ENCODE results near the gene ANKS1B.
"Not testable (repeated sequence)": the region's sequence is repeated elsewhere in the genome, so short reads cannot be mapped to it uniquely, and the experiment has no call there.

ANKS1B gene

DNA sequence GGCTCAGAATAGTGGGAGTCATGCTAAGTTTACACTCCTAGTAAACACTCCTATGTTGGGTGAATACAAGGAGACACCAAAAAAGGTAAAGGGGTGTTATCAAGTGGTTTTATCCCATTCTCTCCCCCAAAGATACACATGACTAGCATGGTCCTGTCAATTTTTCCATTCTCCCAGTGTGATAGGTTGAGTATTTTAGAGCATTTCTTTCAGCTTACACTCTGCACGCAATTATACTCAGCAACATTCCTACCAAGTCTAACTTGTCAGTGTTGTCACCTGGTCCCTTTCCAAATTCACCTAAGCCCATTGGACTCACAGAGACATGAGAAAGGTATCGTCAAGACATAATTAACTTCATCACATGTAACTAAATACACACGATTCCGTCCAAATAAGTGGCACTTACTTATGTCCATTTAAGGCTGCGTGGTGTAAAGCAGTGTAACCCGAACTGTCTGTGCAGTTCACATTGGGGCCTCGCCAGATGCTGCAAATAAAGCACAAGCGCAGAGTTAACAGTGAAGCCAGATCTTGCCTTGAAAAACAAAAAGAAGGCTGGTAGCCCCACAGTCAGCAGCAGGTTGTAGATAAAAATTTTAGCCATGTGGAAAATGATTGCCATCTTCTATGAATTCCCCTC is 159.7 kb downstream of the ANKS1B start:
- Histone ChIP-seq H3K4me3 (ENCODE audit: low read length in 2 of 2) (no peak overlapping the region), H3K27ac (ENCODE audit: low read depth in 2 of 2, low read length in 2 of 2) (no peak overlapping the region)

DNA sequence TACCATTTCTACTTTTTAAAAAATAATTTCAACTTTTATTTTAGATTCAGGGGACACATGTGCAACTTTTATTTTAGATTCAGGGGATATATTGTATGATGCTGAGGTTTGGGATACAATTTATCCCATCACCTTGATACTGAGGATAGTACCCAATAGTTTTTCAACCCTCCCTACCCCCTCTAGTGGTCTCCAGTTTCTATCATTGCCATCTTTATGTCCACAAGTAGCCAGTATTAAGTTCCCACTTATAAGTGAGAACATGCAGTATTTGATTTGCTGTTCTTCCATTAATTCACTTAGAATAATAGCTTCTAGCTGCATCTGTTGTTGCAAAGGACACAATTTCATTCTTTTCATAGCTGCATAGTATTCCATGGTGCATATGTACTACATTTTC is 162.5 kb downstream of the ANKS1B start:
- H3K9ac ChIP-seq (ENCODE audit: low read depth in 1 of 2, low read length in 2 of 2), result no peak overlapping the region
- no peaks in the 10 kb centered on the region for H3K36me3 ChIP-seq (ENCODE audit: control insufficient read depth in 2 of 2, insufficient read depth in 2 of 2, low read length in 2 of 2)
- no peaks in the 10 kb centered on the region for H3K4me1 ChIP-seq (ENCODE audit: control insufficient read depth in 2 of 2, insufficient read depth in 2 of 2, low read length in 2 of 2)
- no peak overlapping the region for H3K4me3 ChIP-seq (ENCODE audit: low read length in 2 of 2)
- H3K27ac ChIP-seq (ENCODE audit: low read depth in 2 of 2, low read length in 2 of 2), result no peak overlapping the region
- H3K9me3 ChIP-seq (ENCODE audit: control insufficient read depth in 2 of 2, low read length in 2 of 2), result no peaks in the 10 kb centered on the region
- no peaks in the 10 kb centered on the region for H3K27me3 ChIP-seq (ENCODE audit: control insufficient read depth in 2 of 2, insufficient read depth in 2 of 2, low read length in 2 of 2)

More for the DNA sequence above, 159.7 kb downstream of the ANKS1B start:
- no peaks in the 10 kb centered on the region for H3K36me3 ChIP-seq (ENCODE audit: control insufficient read depth in 2 of 2, insufficient read depth in 2 of 2, low read length in 2 of 2)
- no peak overlapping the region for H3K9ac ChIP-seq (ENCODE audit: low read depth in 1 of 2, low read length in 2 of 2)
- H3K4me1 ChIP-seq (ENCODE audit: control insufficient read depth in 2 of 2, insufficient read depth in 2 of 2, low read length in 2 of 2), result no peaks in the 10 kb centered on the region
- H3K9me3 ChIP-seq (ENCODE audit: control insufficient read depth in 2 of 2, low read length in 2 of 2), result no peaks in the 10 kb centered on the region
- no peaks in the 10 kb centered on the region for H3K27me3 ChIP-seq (ENCODE audit: control insufficient read depth in 2 of 2, insufficient read depth in 2 of 2, low read length in 2 of 2)

- no peak overlapping the region for H3K4me3 ChIP-seq (ENCODE audit: low read length in 2 of 2)
- H3K9ac ChIP-seq (ENCODE audit: low read depth in 1 of 2, low read length in 2 of 2), result no peak overlapping the region
- H3K4me1 ChIP-seq (ENCODE audit: control insufficient read depth in 2 of 2, insufficient read depth in 2 of 2, low read length in 2 of 2), result no peaks in the 10 kb centered on the region
- no peaks in the 10 kb centered on the region for H3K9me3 ChIP-seq (ENCODE audit: control insufficient read depth in 2 of 2, low read length in 2 of 2)
- no peaks in the 10 kb centered on the region for H3K27me3 ChIP-seq (ENCODE audit: control insufficient read depth in 2 of 2, insufficient read depth in 2 of 2, low read length in 2 of 2)
- no peak overlapping the region for H3K27ac ChIP-seq (ENCODE audit: low read depth in 2 of 2, low read length in 2 of 2)
- H3K36me3 ChIP-seq (ENCODE audit: control insufficient read depth in 2 of 2, insufficient read depth in 2 of 2, low read length in 2 of 2), result no peaks in the 10 kb centered on the region
Measured at GRCh38 chr12:99810718-99811593, 173.8 kb downstream of the ANKS1B start.

DNA sequence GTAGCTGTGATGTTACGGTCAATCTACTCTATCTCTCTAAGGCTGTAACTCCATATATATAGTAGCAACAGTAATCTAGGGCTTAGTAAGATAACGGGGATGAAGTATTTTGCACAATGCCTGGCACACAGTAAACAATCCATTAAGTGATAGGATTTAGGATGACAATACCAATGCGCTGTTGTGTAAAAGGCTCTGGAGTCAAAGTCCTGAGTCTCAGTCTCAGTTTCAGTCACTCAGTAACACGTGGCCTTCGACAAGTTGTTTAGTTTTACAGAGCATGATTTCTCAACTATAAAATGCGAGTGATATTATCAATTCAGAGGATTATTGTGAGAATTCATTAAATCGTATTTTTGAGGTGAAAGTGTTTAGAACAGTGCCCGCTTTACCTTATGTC is 174.8 kb downstream of the ANKS1B start:
- Histone ChIP-seq H3K36me3 (ENCODE audit: control insufficient read depth in 2 of 2, insufficient read depth in 2 of 2, low read length in 2 of 2) (no peaks in the 10 kb centered on the region), H3K4me3 (ENCODE audit: low read length in 2 of 2) (no peak overlapping the region), H3K4me1 (ENCODE audit: control insufficient read depth in 2 of 2, insufficient read depth in 2 of 2, low read length in 2 of 2) (no peaks in the 10 kb centered on the region), H3K27ac (ENCODE audit: low read depth in 2 of 2, low read length in 2 of 2) (no peak overlapping the region), H3K9me3 (ENCODE audit: control insufficient read depth in 2 of 2, low read length in 2 of 2) (no peaks in the 10 kb centered on the region), H3K9ac (ENCODE audit: low read depth in 1 of 2, low read length in 2 of 2) (no peak overlapping the region), H3K27me3 (ENCODE audit: control insufficient read depth in 2 of 2, insufficient read depth in 2 of 2, low read length in 2 of 2) (no peaks in the 10 kb centered on the region)

- Histone ChIP-seq H3K27ac (ENCODE audit: low read depth in 2 of 2, low read length in 2 of 2) (no peak overlapping the region), H3K4me1 (ENCODE audit: control insufficient read depth in 2 of 2, insufficient read depth in 2 of 2, low read length in 2 of 2) (no peaks in the 10 kb centered on the region), H3K27me3 (ENCODE audit: control insufficient read depth in 2 of 2, insufficient read depth in 2 of 2, low read length in 2 of 2) (no peaks in the 10 kb centered on the region), H3K9ac (ENCODE audit: low read depth in 1 of 2, low read length in 2 of 2) (no peak overlapping the region), H3K9me3 (ENCODE audit: control insufficient read depth in 2 of 2, low read length in 2 of 2) (no peaks in the 10 kb centered on the region), H3K36me3 (ENCODE audit: control insufficient read depth in 2 of 2, insufficient read depth in 2 of 2, low read length in 2 of 2) (no peaks in the 10 kb centered on the region), H3K4me3 (ENCODE audit: low read length in 2 of 2) (no peak overlapping the region)
Measured at GRCh38 chr12:99806304-99806703, 178.4 kb downstream of the ANKS1B start.

DNA sequence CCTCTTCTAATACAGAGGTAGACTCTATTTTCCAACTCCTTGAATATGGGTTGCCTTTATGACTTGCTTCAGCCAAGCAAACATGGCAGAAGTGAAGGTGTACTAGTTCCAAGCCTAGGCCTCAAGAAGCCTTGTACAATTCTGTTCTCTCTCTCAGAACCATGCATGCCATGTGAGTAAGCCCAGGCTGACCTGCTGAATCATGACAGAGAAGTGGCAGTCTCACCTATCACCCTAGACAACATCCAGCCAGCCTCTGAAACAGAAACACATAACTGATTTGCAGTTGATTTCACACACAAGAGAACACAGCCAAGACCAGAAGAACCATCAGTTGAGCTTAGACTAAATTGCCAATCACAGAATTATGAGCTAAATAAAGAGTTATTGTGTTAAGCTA is 180.0 kb downstream of the ANKS1B start:
- H3K4me3 ChIP-seq (ENCODE audit: low read length in 2 of 2), result no peak overlapping the region
- no peak overlapping the region for H3K9ac ChIP-seq (ENCODE audit: low read depth in 1 of 2, low read length in 2 of 2)
- no peaks in the 10 kb centered on the region for H3K4me1 ChIP-seq (ENCODE audit: control insufficient read depth in 2 of 2, insufficient read depth in 2 of 2, low read length in 2 of 2)
- no peaks in the 10 kb centered on the region for H3K36me3 ChIP-seq (ENCODE audit: control insufficient read depth in 2 of 2, insufficient read depth in 2 of 2, low read length in 2 of 2)
- H3K27me3 ChIP-seq (ENCODE audit: control insufficient read depth in 2 of 2, insufficient read depth in 2 of 2, low read length in 2 of 2), result no peaks in the 10 kb centered on the region
- no peak overlapping the region for H3K27ac ChIP-seq (ENCODE audit: low read depth in 2 of 2, low read length in 2 of 2)
- H3K9me3 ChIP-seq (ENCODE audit: control insufficient read depth in 2 of 2, low read length in 2 of 2), result no peaks in the 10 kb centered on the region

GRCh38 chr12:99800605-99801004 is 184.1 kb downstream of the ANKS1B start:
- no peak overlapping the region for H3K27ac ChIP-seq (ENCODE audit: low read depth in 2 of 2, low read length in 2 of 2)
- H3K27me3 ChIP-seq (ENCODE audit: control insufficient read depth in 2 of 2, insufficient read depth in 2 of 2, low read length in 2 of 2), result no peaks in the 10 kb centered on the region
- H3K4me3 ChIP-seq (ENCODE audit: low read length in 2 of 2), result no peak overlapping the region
- no peaks in the 10 kb centered on the region for H3K9me3 ChIP-seq (ENCODE audit: control insufficient read depth in 2 of 2, low read length in 2 of 2)
- H3K9ac ChIP-seq (ENCODE audit: low read depth in 1 of 2, low read length in 2 of 2), result no peak overlapping the region
- H3K4me1 ChIP-seq (ENCODE audit: control insufficient read depth in 2 of 2, insufficient read depth in 2 of 2, low read length in 2 of 2), result no peaks in the 10 kb centered on the region
- H3K36me3 ChIP-seq (ENCODE audit: control insufficient read depth in 2 of 2, insufficient read depth in 2 of 2, low read length in 2 of 2), result no peaks in the 10 kb centered on the region

DNA sequence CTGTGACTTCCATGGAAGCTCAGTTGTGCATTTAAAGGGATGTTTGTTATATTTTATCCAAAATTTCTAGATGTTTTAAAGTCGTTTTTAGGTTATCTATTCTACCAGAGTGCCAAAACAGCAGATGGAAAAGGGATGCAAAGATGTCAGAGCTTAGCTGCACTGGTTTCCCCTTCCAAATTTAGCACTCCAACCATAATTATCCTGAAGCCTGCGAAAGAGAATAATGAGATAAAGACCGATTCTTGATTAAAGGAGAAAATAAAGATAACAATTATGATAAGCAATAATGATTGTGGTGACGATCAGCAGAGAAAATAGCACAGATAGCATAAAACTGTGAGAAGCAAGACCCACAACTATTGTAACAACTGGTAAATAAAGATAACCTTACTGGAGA is 186.8 kb downstream of the ANKS1B start:
- not testable (repeated sequence) for H3K4me1 ChIP-seq (ENCODE audit: control insufficient read depth in 2 of 2, insufficient read depth in 2 of 2, low read length in 2 of 2); H3K27me3 ChIP-seq (ENCODE audit: control insufficient read depth in 2 of 2, insufficient read depth in 2 of 2, low read length in 2 of 2); H3K9me3 ChIP-seq (ENCODE audit: control insufficient read depth in 2 of 2, low read length in 2 of 2); H3K4me3 ChIP-seq (ENCODE audit: low read length in 2 of 2); H3K9ac ChIP-seq (ENCODE audit: low read depth in 1 of 2, low read length in 2 of 2); H3K27ac ChIP-seq (ENCODE audit: low read depth in 2 of 2, low read length in 2 of 2); H3K36me3 ChIP-seq (ENCODE audit: control insufficient read depth in 2 of 2, insufficient read depth in 2 of 2, low read length in 2 of 2)

DNA sequence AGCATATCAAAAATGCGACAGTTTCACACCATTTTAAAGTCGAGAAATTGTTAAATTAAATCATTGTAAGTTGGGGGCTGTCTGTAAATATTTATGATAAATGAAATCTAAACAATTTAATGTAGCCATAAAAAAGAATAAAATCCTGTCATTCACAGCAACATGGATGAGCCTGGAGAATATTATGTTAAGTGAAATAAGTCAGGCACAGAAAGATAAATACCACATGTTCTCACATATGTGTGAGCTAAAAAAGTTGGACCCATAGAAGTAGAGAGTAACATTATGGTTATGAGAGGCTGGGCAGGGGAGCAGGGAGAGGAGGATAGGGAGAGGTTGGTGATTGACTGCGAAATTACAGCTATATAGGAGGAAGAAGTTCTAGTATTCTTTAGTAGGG is 201.3 kb downstream of the ANKS1B start:
- no peaks in the 10 kb centered on the region for H3K27me3 ChIP-seq (ENCODE audit: control insufficient read depth in 2 of 2, insufficient read depth in 2 of 2, low read length in 2 of 2)
- no peaks in the 10 kb centered on the region for H3K4me1 ChIP-seq (ENCODE audit: control insufficient read depth in 2 of 2, insufficient read depth in 2 of 2, low read length in 2 of 2)
- no peaks in the 10 kb centered on the region for H3K9me3 ChIP-seq (ENCODE audit: control insufficient read depth in 2 of 2, low read length in 2 of 2)
- no peak overlapping the region for H3K9ac ChIP-seq (ENCODE audit: low read depth in 1 of 2, low read length in 2 of 2)
- no peaks in the 10 kb centered on the region for H3K36me3 ChIP-seq (ENCODE audit: control insufficient read depth in 2 of 2, insufficient read depth in 2 of 2, low read length in 2 of 2)
- no peak overlapping the region for H3K4me3 ChIP-seq (ENCODE audit: low read length in 2 of 2)
- H3K27ac ChIP-seq (ENCODE audit: low read depth in 2 of 2, low read length in 2 of 2), result no peak overlapping the region

GRCh38 chr12:99772274-99772673 is 212.5 kb downstream of the ANKS1B start:
- no peaks in the 10 kb centered on the region for H3K27me3 ChIP-seq (ENCODE audit: control insufficient read depth in 2 of 2, insufficient read depth in 2 of 2, low read length in 2 of 2)
- no peaks in the 10 kb centered on the region for H3K4me1 ChIP-seq (ENCODE audit: control insufficient read depth in 2 of 2, insufficient read depth in 2 of 2, low read length in 2 of 2)
- H3K36me3 ChIP-seq (ENCODE audit: control insufficient read depth in 2 of 2, insufficient read depth in 2 of 2, low read length in 2 of 2), result no peaks in the 10 kb centered on the region
- H3K9ac ChIP-seq (ENCODE audit: low read depth in 1 of 2, low read length in 2 of 2), result no peak overlapping the region
- H3K4me3 ChIP-seq (ENCODE audit: low read length in 2 of 2), result no peak overlapping the region
- no peaks in the 10 kb centered on the region for H3K9me3 ChIP-seq (ENCODE audit: control insufficient read depth in 2 of 2, low read length in 2 of 2)
- no peak overlapping the region for H3K27ac ChIP-seq (ENCODE audit: low read depth in 2 of 2, low read length in 2 of 2)

Measured in mucosa of rectum (tissue), 2 donors.